Measurements from ENCODE around the gene TBC1D5.

DNA sequence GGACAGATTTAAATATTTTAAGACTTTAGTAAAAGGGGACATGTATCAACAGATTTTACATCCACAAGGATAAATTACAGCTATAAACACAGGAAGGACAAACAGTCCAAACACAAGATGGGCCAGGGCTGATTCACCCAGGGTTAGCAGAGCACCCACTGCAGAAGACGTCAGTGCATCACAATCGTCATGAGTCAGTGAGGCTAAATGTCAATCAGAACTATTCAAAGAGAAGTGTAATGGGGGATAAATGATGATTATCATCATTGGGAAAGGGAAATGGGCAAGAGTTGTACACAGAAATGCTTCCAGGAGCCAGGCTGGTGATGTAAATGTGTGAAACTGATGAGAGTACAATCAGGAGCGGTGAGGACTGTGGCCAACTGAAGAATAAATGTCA, 630.8 kb downstream of the TBC1D5 start:
- TF ChIP-seq CTCF (IDR thresholded peaks at IDR 0.05) (no peak), POLR2A (IDR thresholded peaks at IDR 0.05) (no peak)

Data from sigmoid colon (tissue), 3 donors.